IPS-NIHi7 (cell line): ENCODE data around the gene OR2T3.
"Not testable (repeated sequence)": the region's sequence is repeated elsewhere in the genome, so short reads cannot be mapped to it uniquely, and the experiment has no call there.

Experiments
- DNase-seq: peaks from one replicate; pipeline ENCODE4 v3.0.0; 2012; ENCODE audit warnings: mixed read lengths; ENCODE audit errors: extremely low spot score

Gene OR2T3

GRCh38 chr1:248472111-248472510 is 1.0 kb upstream of the OR2T3 start:
- DNase-seq = not testable (repeated sequence)

- not testable (repeated sequence) for DNase-seq
Measured at GRCh38 chr1:248475660-248476059, 2.5 kb downstream of the OR2T3 start.

DNA sequence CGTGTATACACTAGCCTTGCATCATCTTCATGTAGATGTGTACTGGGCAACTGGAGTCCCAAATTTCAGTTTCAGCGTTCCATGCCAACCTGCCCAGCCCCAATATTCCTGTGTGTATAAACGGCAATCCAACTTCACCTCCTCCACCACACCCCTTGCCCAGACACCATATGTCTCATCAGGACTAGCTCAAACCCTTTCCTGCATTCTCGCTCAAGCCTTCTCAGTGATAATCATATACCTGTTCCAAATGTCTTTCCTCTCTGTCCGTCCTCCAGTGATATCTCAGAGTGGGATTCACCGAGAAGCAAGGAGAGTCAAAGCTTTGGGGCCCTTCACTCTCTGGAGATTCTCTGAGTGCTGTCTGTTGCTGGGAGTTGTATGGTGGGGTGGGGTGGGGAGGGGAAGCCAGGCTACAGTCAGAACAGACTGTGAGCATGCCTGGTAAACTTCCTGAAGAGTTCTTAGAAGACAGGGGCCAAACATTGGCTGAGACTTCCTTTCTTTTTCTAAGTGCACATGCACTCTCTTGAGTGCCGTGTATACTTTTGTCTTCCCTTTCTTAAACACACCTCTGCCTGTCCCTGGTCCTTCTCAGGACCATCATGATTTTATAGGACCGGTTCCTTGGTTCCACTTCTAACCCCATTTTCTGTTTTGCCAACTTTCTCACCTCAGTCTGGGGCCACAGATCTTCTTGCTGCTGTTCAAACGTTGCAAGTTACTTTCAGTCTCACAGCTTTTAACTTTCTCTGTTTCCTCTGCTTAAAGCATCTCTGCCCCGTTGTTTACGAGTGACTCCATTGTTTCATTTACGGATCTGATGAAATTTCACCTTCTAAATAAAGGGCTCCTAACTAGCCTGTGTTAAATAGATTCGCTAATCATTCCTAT is 8.8 kb downstream of the OR2T3 start:
- DNase-seq = not testable (repeated sequence)

DNA sequence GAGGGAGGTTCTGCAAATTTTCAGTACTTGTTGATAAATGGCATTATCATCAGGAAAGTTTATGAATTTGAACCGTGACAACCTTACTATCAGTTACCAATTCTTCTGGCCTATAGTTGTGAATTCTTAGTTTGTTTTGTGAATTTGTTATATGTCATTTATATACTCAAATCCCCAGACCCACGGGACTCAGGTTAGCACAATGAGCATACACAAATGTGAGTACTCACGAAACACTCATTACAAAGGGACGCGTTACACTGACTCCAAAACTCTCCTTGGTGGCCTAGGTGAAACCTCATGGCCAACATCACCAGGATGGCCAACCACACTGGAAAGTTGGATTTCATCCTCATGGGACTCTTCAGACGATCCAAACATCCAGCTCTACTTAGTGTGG is 15.1 kb downstream of the OR2T3 start, which contains the start of gene OR2T5:
Gene OR2T5, plus strand, starts transcription at position 301 of the 400 bp plus-strand sequence. Its CDS starts 0 bp downstream, at position 301.
- DNase-seq = not testable (repeated sequence)

- not testable (repeated sequence) for DNase-seq
Measured at GRCh38 chr1:248496661-248497060, 23.5 kb downstream of the OR2T3 start.

GRCh38 chr1:248500305-248501035 is 27.3 kb downstream of the OR2T3 start:
- not testable (repeated sequence) for DNase-seq

DNA sequence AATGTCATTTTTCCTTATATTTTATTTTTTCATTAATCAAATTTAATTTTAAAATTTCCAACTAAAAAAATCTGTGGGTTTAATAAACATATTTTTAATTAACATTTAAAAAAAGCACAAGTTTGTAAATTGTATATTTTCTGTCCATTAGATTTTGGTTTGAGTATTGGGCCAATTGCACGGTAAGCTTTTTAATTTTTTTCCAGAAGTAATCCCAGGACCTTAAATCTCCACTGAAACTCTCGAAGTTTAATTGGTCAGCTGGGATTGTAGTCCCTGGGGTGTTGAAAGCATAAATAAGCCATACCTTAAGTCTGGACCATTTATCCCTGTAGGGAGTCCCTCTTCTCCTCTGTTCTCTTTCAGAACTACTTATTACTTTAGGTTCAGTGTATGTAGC is 34.6 kb downstream of the OR2T3 start, which contains the start of gene OR2G6:
Gene OR2G6, plus strand, starts transcription at position 301 of the 400 bp plus-strand sequence. CDS start 13,574 bp downstream, outside the sequence.
- DNase-seq = not testable (repeated sequence)

- not testable (repeated sequence) for DNase-seq
Measured at GRCh38 chr1:248510217-248510616, 37.1 kb downstream of the OR2T3 start.

DNA sequence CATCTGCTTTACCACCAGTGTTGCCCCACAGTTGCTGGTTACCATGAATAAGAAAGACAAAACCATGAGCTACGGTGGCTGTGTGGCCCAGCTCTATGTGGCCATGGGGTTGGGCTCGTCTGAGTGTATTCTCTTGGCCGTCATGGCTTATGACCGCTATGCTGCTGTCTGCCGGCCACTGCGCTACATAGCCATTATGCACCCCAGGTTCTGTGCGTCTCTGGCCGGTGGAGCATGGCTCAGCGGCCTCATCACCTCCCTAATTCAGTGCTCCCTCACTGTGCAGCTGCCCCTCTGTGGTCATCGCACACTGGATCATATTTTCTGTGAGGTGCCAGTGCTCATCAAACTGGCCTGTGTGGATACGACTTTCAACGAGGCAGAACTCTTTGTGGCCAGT is 48.7 kb downstream of the OR2T3 start:
- DNase-seq = no peak
